GM06990 (cell line): ENCODE measurements around the gene CHST11.

ENCODE experiments used
- DNase-seq: peaks from one replicate; pipeline ENCODE4 v3.0.0-alpha.2; 2011; ENCODE audit not compliant: insufficient read length; ENCODE audit errors: extremely low read depth
- H3K27me3 ChIP-seq: replicated peaks from 2 replicates; pipeline ENCODE4 v1.6.0; 2011; ENCODE audit warnings: low read length; ENCODE audit not compliant: control insufficient read depth, insufficient read depth
- H3K36me3 ChIP-seq: 2 replicates; pipeline ENCODE4 v1.5.1; 2011; ENCODE audit warnings: low read length; ENCODE audit not compliant: control insufficient read depth, insufficient read depth
- H3K4me3 ChIP-seq: replicated peaks from 2 replicates; pipeline ENCODE4 v1.5.1; 2011; ENCODE audit warnings: low read depth, mild to moderate bottlenecking, control low read depth, low read length
- CTCF ChIP-seq: IDR thresholded peaks from 2 replicates; pipeline ENCODE4 v1.5.1; 2011; ENCODE audit warnings: low read length, control low read depth, mild to moderate bottlenecking, inconsistent platforms; ENCODE audit not compliant: insufficient read depth, poor library complexity, severe bottlenecking

CHST11 gene

DNA sequence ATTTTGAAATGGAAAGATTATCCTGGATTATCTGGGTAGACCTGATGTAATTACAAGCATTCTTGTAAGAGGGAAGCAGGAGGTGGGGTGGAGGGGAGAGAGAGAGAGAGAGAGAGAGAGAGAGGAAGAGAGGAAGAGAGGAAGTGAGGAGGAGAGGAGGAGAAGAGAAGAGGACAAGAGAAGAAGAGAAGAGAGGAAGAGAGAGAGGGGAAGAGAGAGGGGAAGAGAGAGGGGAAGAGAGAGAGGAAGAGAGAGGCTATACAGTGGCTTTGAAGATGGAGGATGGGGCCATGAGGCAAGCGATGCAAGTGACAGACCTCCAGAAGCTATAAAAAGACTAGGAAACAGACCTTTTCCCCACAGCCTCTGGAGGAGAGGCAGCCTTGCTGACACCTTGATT is 13.7 kb upstream of the CHST11 start:
- no peak for DNase-seq

DNA sequence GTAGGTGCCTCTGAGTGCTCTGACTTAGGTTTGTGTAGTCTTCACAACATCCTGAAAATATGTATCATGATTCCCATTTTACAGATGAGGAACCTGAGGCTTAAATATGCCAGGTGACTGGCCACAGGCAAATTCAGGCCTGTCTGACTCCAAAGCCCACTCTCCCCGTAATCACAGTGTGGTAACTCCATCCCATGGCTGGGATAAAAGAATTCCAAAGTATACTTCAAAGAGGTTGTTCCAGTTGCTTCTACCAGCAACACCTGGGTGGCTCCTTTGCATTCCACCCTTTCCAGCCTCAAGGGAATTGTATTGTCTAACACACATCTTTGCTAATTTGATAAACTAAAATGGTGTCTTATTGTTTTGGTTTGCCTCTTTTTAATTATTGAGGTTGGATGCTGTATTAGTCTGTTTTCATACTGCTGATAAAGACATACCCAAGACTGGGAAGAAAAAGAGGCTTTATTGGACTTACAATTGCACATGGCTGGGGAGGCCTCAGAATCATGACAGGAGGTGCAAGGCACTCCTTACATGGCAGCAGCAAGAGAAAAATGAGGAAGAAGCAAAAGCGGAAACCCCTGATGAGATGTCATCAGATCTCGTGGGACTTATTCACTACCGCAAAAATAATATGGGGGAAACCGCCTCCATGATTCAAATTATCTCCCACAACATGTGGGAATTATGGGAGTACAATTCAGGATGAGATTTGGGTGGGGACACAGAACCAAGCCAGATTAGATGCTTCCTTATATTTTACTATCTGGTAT is 9.9 kb upstream of the CHST11 start:
- Histone ChIP-seq H3K27me3 (no peaks in the 10 kb centered on the region), H3K36me3 (no peaks in the 10 kb centered on the region), H3K4me3 (no peak overlapping the region)
- TF ChIP-seq CTCF, result no peak
- DNase-seq, result no peak

More for the DNA sequence above, 13.7 kb upstream of the CHST11 start:
- H3K27me3 ChIP-seq, result no peaks in the 10 kb centered on the region
- TF ChIP-seq CTCF, result no peak
- H3K36me3 ChIP-seq, result no peaks in the 10 kb centered on the region
- H3K4me3 ChIP-seq, result no peak overlapping the region

DNA sequence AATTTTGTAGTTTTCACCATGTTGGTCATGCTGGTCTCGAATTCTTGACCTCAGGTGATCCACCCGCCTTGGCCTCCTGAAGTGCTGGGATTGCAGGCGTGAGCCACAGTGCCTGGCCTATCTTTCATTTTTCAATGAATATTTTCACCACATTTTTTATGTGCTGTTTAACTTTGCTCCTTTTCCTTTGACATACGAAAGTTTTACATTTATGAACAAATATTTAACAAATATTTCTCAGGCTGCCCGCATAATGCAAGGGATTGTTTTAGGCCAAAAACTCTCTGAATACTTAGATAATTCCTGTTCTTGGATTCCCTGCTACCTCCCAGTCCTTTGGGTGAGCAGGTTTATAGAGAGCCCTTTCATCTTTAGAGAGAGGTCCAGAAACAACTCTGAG is 8.7 kb upstream of the CHST11 start:
- DNase-seq, result no peak
- no peak for TF ChIP-seq CTCF
- Histone ChIP-seq H3K4me3 (no peak overlapping the region), H3K36me3 (no peaks in the 10 kb centered on the region), H3K27me3 (no peaks in the 10 kb centered on the region)

DNA sequence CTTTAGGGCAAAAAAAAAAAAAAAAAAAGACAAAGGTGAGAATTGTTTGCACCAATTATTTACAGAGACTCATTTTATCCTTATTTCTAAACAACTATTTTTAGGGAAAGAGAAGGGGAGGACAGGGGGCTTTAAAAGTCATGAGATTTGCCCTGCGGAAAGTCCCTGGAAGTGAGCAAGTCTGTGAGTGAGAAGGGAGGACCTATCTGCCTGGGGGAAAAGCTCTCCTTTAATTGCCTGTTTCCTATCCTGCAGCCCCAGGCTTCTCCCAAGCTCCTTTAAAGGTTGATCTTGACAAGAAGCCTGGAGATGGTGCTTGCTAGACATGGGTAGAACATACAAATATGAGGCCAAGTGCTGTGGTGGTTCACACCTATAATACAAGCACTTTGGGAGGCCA is 8.3 kb upstream of the CHST11 start:
- no peak for DNase-seq
- Histone ChIP-seq H3K36me3 (no peaks in the 10 kb centered on the region), H3K27me3 (no peaks in the 10 kb centered on the region), H3K4me3 (no peak overlapping the region)
- TF ChIP-seq CTCF, result no peak

DNA sequence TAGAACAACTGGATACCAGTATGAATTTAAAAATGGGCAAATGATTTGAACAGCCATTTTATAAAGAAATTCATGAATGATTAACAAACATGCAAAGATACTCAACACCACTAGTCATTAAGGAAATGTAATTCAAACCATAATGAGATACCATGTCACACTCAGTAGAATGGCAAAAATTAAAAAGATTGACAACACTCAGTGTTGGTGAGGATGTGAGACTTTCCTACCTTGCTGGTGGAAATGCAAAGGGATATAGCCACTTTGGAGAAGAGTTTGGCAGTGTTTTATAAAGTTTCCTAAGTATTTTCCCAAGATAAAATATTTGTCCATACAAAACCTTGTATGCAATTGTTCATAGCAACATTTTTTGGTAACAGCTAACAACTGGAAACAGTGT is 6.0 kb upstream of the CHST11 start:
- no peak for TF ChIP-seq CTCF

DNA sequence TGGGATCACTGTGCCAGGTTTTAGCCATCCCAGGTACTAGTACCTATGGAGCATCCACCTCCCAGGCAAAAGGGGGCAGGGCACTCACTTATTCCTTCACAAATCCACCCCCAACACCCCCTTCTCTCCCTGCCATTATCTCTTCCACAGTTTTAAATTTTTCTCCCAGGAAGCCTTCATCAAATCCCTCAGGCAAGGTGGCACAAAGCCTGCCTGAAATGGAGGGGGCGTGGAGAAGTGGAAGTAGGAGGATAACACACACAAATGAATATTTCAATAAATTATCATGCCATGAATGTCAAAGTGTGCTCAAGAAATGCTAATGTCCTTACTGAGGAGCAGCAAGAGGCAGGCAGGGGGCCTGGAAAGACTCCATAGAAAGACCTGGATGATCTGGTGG is 4.7 kb upstream of the CHST11 start:
- no peaks in the 10 kb centered on the region for H3K27me3 ChIP-seq
- no peak for DNase-seq
- H3K36me3 ChIP-seq, result no peaks in the 10 kb centered on the region
- H3K4me3 ChIP-seq, result no peak overlapping the region
- TF ChIP-seq CTCF, result no peak

More for the DNA sequence above, 6.0 kb upstream of the CHST11 start:
- Histone ChIP-seq H3K36me3 (no peaks in the 10 kb centered on the region), H3K27me3 (no peaks in the 10 kb centered on the region), H3K4me3 (no peak overlapping the region)
- no peak for DNase-seq
